Embryonic facial prominence (tissue), 1 donor: ENCODE measurements around the gene WWTR1.

Experiments
- DNase-seq: peaks from one replicate; pipeline ENCODE4 v3.0.0-alpha.2; 2016; ENCODE audit errors: extremely low spot score

Gene WWTR1

DNA sequence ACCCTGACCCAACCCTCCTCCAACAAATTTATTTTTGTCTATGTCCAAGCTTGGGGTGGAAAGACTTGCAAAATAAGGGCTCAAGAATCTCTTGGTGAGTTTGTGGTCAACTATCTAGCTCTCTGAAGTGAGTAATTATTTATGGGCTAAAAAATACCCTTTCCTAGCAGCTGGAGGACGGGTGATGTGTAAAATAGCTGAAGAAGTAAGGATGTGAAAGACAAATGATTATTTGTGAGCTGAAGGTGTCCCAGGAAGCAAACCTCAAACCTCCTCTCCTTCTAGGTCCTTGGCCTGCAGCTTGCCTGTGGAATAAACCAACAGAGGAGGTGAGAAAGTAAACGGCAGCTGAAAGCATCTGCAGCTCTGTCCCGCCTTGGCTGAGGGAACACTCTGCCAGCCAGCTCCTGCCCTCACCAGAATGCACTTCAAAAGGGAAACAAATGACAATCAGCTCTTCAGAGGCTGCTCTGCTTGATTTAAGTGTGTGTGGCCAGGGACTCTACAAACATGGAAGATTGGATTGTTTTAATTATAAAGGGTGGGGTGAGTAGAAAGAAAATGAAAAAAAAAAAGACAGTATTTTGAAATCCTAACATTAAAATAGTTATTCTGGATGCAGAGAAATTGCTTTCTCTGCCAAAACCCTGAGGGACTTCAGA lies 123.0 kb downstream of the WWTR1 start:
- DNase-seq: no peak

DNA sequence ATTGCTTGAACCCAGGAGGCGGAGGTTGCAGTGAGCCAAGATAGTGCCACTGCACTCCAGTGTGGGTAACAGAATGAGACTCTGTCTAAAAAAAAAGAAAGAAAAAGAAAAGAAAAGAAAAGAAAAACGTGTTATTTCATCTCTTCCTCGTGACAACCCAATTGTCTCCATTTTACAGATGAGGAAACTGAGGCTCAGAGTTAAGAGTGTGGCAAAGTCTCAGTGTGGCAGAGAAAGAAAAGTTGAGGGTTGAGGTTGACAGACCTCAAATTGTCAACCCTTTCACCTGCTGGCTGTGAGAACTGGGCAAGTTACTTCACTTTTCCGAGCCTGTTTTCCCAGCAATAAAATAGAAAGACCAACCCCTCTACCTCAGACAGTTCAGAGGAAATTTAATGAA lies 123.7 kb downstream of the WWTR1 start:
- DNase-seq: no peak

DNA sequence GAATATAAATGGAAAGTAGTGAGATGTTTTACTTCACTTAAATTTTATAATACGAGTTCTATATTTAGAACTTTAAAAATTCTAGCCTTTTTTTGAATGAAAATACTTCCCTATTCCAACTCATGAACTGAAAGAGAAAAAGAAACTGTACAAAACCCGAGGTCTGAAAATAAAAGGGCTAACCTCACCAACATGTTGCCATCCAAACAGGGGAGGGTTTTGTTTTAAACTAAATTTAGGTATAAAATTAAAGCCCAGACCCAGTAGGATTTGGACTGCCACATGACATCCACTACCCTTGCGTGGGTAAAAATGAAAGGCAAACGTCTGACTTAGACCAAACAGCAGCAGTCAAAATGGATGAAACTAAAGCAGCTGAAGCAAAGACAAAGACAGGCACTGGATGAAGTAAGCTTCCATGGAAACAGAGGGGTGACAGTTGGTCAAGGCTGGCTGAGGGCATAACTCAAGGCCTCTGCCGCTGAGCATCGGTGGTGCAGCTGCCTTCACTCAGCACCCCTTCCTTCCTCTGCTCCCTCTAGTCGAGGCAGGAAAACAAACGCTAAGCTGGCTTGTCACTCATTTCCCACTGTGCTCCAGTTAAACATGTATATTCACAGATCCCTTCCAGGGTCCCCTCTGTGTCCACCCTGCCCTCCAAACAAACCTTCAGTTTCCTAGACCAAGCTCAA lies 125.2 kb downstream of the WWTR1 start:
- no peak for DNase-seq

DNA sequence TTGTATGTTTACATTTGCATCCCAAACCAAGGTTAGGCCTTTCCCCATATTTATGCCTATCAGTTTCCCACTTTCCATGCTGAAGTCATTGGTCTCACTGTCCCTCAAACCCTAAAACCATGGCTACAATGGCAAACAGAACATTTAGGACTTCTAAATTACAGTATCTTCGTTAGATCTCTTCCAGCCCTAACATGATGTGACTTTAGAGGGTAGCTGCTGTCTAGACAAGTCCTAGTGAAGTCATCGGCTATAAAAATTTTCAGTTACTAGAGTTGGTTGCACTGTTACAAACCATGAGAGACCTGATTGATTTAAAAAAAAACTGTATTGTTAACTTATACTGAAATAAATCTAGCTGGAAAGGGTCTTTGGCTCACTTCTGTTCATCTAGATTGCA lies 128.7 kb downstream of the WWTR1 start:
- no peak for DNase-seq

DNA sequence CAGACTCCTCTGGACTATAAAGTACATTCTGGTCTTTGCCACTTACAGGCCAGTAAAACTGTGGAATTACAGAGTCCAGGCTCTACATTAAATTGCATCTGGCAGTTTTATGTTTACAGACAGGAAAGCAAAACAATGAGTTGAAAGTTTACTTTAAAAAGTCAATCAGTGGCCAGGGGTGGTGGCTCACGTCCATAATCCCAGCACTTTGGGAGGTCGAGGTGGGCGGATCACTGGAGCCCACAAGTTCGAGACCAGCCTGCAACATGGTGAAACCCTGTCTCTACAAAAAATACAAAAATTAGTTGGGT lies 129.5 kb downstream of the WWTR1 start:
- no peak for DNase-seq

DNA sequence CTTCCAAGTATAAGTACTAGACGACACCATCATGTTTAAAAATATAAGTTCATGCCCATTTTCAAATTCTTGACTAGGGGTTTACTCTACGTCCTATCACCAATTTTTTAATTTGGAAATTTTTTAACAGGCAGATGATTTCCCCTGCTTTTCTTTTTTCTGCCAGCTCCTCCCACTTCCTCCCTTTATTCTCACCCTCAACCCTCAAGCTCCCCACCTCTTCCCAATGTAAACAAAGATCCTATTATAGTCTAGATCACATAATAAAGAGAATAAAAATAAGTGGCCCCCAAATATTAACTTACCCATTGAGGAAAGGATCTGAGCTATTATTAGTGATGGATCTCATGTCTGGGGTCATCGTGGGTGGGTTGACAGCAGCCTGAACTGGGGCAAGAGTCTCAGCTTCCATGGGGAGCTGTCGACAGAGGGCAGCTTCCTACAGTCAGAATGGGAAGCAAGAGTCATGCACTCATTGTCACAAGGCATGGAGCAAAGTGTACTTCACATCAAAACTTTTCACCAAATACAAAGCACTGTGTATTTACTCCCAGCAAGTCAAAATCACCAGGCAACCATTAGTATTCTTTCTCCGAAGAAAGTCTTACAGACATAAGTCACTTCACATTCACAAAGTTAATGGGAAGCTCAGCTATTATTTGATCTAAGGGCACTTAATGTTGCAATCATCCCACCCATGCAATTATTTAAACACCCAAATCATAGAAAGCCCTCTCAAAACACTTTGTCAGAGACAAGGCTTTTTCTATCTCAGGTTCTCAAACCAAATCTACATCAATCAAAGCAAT lies 130.1 kb downstream of the WWTR1 start:
- no peak for DNase-seq

DNA sequence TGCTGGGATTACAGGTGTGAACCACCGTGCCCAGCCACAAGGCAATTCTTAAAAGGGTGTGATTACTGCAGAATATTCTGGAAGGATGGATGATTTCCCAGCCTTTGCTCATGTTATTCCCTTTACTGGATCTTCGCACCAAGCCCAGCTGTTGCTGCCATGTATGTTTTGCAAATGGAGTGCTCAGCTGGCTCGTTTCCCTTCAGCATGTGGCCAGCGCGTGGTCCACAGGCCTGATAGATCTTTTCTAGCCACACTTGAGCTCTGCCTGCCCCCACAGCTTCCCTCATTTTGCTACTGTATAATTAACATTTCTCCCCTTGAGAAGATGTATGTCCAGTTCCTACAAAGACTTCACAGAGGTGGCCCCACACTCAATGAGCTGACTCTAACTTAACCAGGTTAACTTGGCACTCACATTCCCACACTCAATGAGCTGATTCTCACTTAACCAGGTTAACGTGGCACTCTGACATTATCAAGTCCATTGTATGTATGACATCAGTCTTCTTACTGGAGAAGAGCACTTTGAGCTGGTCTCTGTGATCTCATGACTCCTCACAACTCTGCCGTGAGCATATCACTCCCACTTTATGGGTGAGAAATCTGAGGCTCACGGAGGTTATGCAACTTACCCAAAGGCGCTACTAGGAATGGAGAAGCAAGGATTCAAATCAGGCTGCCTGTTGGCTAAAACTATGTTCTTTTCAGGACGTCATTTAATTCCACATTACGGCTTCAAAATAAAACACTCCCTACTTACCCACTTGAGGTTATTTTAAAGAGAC lies 134.1 kb downstream of the WWTR1 start:
- DNase-seq: no peak

DNA sequence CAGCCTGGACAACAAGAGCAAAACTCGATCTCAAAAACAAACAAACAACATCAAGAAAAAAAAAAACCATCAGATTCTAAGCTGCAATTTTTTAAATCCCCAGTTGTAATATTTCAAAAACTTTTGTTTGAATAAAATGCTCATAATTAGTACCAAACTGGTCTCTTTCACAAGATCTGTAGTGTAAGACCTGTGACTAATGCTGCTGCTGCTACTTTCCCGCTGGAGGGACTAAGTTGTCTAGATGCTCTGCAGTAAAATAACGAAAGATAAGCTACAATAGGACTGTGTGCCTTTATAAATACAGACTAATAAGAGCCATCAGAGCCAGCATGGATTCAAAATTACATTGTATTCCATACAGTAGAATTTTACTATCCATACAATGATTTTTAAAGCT lies 137.9 kb downstream of the WWTR1 start:
- no peak for DNase-seq

DNA sequence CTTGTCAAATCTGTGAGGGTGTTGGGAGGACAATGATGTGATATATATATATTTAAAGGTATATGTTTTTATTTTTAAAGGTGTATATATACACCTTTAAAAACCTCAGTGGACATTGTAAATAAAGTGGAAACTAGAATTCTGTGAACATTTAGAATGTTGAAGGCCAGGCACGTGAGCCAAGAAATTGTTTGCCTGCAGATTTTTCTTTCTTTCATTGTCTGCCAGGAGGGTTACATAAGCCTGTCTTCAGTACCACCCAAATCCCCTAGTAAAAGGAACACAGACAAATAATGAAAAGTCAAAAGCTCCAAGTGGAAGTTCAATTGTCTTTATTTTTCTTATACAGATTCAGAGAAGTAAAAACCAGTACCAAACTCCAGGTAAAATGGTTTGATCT lies 140.9 kb downstream of the WWTR1 start:
- no peak for DNase-seq

DNA sequence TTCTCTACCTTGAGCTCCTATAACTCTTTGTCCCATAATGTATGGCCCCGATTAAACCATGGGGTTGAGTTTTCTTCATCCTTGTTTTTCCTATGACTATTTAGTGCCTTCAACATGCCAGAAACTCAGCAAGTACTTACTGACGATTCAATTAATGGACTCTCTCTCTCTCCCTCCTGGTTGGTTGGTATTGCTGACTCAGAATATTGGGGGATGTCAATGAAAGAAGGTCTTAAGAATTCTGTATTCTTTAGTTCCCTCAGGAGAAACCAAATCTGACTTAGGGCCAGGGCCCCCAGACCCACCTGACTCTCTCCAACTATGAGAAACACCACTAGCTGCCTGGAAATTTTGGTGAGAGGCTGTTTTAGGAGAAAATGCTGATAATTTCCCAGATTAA lies 142.6 kb downstream of the WWTR1 start:
- DNase-seq: no peak

DNA sequence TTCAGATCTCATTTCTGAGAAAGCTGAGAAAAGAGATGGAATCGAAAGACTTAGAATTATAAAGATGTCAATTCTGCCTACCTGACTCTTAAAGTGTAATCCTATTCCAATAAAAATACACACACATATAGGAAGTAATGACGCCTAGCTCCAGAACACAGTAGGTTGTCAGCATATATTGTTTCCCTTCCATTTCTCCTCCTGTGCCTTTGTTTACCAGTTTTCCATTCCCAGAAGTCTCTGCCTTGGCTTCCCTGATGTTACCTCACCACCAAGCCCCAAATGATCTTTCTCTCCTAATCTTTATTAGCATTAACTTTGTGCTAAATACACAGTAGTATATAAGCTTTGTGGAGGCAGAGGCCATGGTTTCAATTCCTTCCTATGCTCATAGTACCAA lies 143.4 kb downstream of the WWTR1 start:
- DNase-seq: no peak

DNA sequence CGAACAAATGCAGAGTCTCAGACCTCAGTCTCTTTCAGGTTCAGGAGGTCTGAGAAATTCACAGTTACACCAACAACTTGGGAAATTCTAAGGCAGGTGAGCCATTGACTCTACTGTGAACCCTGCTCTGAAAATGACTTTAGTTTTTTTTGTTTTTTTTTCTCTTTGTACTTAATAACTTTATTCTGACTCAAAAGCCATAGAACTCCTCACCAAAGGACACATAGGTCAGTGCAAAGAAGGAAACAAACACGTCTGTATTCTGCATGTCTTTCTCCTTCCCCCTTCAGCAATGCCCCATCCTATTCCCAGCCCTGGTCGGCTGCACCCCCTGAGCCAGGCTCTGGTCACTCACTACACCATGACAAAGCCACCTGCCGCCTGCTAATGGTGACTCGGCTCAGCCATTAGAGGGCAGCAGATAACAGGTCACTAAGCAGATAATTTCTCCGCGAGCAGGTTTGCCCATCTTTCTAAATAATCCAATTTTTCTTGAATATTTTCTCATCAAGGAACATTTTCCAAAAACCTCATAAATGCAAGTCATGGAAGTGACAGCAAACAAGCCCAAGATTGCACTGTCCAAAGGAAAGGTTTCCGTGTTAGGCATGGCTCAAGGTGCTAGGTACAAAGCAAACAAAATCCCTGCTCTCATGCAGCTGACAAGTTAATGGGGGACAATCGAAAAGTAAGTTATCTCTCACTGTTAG lies 145.6 kb downstream of the WWTR1 start:
- no peak for DNase-seq

DNA sequence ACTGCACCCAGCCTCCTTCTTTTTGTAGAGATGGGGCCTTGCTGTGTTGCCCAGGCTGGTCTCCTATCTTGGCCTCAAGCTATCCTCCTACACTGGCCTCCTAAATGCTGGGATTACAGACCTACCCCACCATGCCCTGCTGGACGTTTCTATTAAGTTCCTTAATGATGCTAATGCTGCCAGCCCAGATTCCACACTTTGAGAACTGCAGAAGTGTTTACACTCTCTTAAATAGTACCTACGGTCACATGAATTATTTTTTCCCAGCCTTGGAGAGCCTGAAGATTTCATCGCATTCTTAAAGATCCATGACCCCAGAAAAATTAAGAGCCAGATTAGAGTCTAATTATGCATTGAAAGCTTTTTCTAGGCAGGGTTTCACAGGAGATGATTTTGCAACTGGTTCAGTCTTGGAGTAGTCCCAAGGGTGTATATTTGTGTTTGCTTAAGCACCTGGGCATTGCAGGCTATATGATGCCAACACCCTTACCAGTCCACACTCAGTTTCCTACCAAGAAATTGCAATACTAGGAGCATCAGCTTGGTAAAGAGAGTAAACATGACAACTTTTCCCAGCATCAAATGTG lies 146.7 kb downstream of the WWTR1 start:
- no peak for DNase-seq

DNA sequence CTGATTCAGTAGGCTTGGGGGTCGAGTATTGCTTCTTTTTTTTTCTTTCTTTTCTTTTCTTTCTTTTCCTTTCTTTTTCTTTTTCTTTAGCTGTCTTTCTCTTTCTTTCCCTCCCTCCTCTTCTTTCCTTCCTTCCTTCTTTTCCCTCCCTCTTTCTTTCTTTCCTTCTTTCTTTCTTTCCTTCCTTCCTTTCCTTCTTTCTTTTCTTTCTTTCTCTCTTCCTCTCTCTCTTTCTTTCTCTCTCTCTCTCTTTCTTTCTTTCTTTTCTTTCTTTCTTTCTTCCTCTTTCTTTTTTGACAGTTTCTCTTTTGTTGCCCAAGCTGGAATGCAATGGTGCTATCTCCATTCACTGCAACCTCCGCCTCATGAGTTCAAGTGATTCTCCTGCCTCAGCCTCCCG lies 147.3 kb downstream of the WWTR1 start:
- DNase-seq: no peak

DNA sequence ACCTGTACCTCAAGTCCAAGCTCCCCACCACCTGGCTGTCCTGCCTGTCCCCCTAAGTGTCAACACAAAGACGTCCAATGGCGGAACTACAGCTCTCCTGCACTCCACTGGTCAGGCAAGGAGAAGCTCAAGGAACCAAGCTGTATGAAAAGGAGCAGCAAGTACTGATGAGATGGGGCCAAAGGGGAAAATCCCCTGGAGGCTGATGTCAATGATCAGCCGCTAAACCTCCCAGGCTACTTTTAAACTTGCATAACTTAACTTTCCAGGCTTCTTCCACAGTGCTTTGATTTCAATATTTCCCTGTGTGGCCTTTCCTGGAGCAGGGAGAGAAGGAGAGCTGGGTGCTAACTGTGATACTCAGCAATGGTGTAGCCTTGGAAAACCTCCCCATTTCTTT lies 148.3 kb downstream of the WWTR1 start:
- no peak for DNase-seq

DNA sequence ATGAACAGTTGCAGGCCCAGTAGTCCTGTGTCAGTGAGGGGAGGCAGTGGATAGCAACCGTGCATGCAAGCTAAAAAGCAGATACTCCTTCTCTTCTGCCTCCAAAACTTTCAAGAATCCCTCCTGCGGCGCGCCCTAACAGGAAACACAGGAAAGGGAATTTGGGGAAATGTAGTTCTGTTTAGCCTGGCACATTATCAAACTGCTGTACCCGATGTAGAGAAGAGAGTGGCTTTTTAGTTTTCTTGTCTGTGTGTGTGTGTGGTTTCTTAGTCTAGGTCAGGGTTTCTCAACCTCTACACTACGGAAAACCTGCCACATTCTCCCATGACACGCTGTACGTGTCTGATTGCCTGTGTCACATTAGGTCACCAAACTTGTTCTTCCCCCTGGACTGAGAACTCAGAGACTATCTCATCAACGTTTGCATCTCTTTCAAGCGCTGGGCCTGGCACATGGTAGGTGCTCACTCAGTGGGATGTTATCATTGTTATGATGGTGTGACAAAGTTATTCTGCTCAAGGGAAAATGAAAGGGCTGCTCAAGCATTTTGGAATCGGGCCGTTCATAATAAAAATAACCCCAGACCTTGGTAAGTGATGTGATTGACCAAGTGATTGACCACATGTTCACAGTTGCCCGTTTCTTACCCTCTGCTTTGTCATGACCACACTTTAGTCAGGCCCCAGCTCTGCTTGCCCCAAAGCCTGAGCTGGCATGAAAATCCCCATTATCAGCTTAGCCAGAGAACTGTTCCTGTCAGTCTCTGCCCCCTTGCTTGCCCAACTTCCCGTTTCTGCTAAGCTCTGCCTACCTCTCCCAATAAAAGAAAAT lies 150.1 kb downstream of the WWTR1 start:
- no peak for DNase-seq

DNA sequence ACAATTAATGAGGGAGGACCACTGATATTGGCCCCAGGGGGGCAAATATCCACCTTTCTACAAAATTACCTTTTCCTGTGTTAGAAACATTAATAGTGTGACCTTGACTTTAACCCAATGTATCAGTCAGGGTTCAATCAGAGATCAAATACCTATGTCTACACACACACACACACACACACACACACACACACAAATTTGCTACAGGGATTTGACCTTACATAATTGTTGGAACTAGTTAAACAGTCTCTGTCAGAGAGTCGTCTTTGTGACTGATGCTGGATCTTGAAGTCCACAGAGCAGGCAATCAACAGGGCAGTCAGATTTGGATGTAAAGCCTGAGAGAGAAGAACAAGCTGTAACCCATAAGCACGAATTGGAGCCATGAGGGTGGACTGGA lies 150.9 kb downstream of the WWTR1 start:
- no peak for DNase-seq

DNA sequence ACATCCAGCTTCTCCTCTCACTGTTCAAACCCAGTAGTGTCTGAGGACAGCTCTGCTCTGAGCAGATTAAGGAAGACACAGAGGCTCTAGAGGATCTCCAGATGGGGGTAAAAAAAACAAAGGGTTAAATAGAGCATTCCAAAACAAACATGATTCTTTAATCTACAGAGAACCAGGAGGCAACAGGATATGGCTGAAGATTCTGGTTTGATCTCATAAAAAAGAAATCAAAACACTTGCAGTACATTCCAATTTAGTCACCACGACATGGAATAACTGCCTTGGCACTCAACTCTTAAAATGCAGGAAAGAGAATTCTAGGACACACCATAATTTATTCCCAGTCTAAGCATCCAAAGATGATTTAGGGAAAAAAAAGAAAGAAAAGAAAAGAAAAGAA lies 151.3 kb downstream of the WWTR1 start:
- DNase-seq: no peak

DNA sequence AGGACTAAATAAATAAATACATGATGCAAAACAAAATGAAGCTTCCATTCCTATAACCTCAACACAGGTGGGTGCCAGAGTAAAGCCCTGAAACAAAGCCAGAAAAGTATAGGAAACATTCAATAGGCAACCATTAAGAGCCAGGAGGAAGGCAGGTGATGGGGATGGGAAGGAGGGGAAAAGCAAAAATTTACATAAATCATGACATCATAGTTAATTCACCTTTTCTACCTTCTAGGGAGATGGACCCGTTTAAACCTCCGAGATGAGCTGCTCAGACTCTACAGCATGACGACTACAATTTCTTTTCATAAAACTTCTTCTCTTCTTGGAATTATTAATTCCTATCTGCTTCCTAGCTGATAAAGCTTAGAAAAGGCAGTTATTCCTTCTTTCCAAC lies 155.4 kb downstream of the WWTR1 start:
- no peak for DNase-seq

DNA sequence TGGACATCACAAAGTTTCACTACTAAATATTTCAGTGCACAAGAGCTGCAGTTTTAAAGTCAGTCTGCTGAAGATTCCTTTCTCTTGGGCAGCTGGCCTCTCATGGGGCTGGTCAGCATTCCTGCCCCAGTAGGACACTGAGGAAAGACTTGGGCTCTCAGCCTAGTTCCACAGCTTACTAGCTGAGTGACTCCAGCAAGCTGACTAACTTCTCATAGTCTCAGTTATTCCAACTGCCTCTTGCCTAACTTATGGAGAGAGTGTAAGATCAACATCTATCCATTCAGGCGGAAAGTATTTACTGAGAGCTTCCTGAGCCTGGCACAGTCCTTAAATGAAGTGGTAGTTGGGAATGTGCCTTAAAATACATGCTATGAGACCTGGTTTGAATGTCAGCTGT lies 156.3 kb downstream of the WWTR1 start:
- DNase-seq: no peak
